K562 (cell line): ENCODE data around the gene CCDC68. TPM values are rescaled to one million over a fixed set of nuclear protein-coding genes. Genes with fewer than 3 reads are reported as not detected.

Source experiments
- ATAC-seq: fragments of 200-7000 bp; cut with Tn5 transposase; 3 replicates; pipeline ENCODE4 v1.9.1; 2020; ENCODE audit warnings: moderate library complexity
- BruUV-seq: library from RNA; stranded (reverse); fragments of 400-500 nt; replicated peaks from 2 replicates; lab custom pipeline; 2021; lab: Mats Ljungman, UMichigan
- CTCF ChIA-PET: fragments of 300-600 bp; formaldehyde crosslinking; extraction: SDS; loops from one replicate; lab custom pipeline; 2021; ENCODE audit warnings: low intra/inter-chr PET ratio; lab: Yijun Ruan, JAX
- POLR2A ChIA-PET: fragments of 300-600, 350-650 bp; sonication (Branson Sonifier 250); formaldehyde crosslinking; extraction: SDS; loops from one replicate; lab custom pipeline; 2021; ENCODE audit warnings: antibody characterized with exemption, inconsistent platforms; lab: Yijun Ruan, JAX
- DNase-seq, 4 experiments: peaks; one replicate each; pipeline versions ENCODE4 v3.0.0 to v3.0.0-alpha.2; 2011 to 2018; ENCODE audit warnings: low spot score in 3 of 4, mixed read lengths in 3 of 4; ENCODE audit errors: extremely low read depth in 1 of 4
- FAIRE-seq: peaks from 2 replicates; lab custom pipeline; 2011; peaks lifted over from hg19 to GRCh38; lab: Jason Lieb, UNC
- H2AFZ ChIP-seq: 2 replicates; pipeline ENCODE4 v1.6.0; 2011; ENCODE audit warnings: low read depth, low read length, control low read depth, inconsistent platforms
- H3K27ac ChIP-seq: fragments of 200-600 bp; 3 replicates; pipeline ENCODE4 v1.8.0; 2011; ENCODE audit warnings: low read depth, mild to moderate bottlenecking, control low read depth, inconsistent platforms, low read length, moderate library complexity, mixed read lengths; ENCODE audit errors: extremely low read depth
- H3K27me3 ChIP-seq, 2 experiments: fragments of 300-600 bp in 1 of 2; 2 replicates in 1 of 2; 3 replicates in 1 of 2; pipeline versions ENCODE4 v1.6.0 to v1.8.0; 2011; ENCODE audit warnings: inconsistent platforms in 2 of 2, low read length in 2 of 2, mild to moderate bottlenecking in 1 of 2, mixed read lengths in 1 of 2, moderate library complexity in 1 of 2; ENCODE audit not compliant: control insufficient read depth in 2 of 2, insufficient read depth in 2 of 2
- H3K36me3 ChIP-seq: fragments of 300-600 bp; 3 replicates; pipeline ENCODE4 v1.8.0; 2011; ENCODE audit warnings: mild to moderate bottlenecking, low read length, inconsistent platforms; ENCODE audit not compliant: control insufficient read depth, insufficient read depth
- H3K4me1 ChIP-seq, 2 experiments: fragments of 200-600 bp in 1 of 2; replicated peaks in 1 of 2; 2 replicates in 1 of 2; 3 replicates in 1 of 2; pipeline versions ENCODE4 v1.5.1 to v1.8.0; 2011; ENCODE audit warnings: inconsistent platforms in 2 of 2, low read length in 2 of 2, mild to moderate bottlenecking in 1 of 2, mixed read lengths in 1 of 2, moderate library complexity in 1 of 2; ENCODE audit not compliant: control insufficient read depth in 2 of 2, insufficient read depth in 2 of 2
- H3K4me2 ChIP-seq: 2 replicates; pipeline ENCODE4 v1.6.1; 2011; ENCODE audit warnings: low read length, control low read depth, inconsistent platforms, mixed read lengths; ENCODE audit not compliant: insufficient read depth
- H3K4me3 ChIP-seq: fragments of 200-600 bp; sonication (generic), shearing (Covaris generic); 2 replicates; pipeline ENCODE4 v1.5.1; 2016; ENCODE audit warnings: control low read depth, inconsistent platforms
- H3K79me2 ChIP-seq: fragments of 200-600 bp; 3 replicates; pipeline ENCODE4 v1.8.0; 2011; ENCODE audit warnings: low read length, inconsistent platforms; ENCODE audit not compliant: control insufficient read depth, insufficient read depth
- H3K9ac ChIP-seq, 2 experiments: 2 replicates each; pipeline versions ENCODE4 v1.6.0 to v1.6.1; 2011; ENCODE audit warnings: low read depth in 2 of 2, low read length in 2 of 2, control low read depth in 1 of 2, inconsistent platforms in 1 of 2, mild to moderate bottlenecking in 1 of 2, mixed read lengths in 1 of 2; ENCODE audit not compliant: insufficient read depth in 1 of 2
- H3K9me1 ChIP-seq: one replicate; pipeline ENCODE4 v1.6.0; 2011; ENCODE audit warnings: inconsistent platforms, mild to moderate bottlenecking, low read length, moderate library complexity; ENCODE audit not compliant: control insufficient read depth, insufficient read depth
- H3K9me3 ChIP-seq: replicated peaks from 2 replicates; pipeline ENCODE4 v1.5.1; 2011; ENCODE audit warnings: low read depth, low read length, inconsistent platforms; ENCODE audit not compliant: control insufficient read depth, insufficient read depth
- H4K20me1 ChIP-seq: replicated peaks from 2 replicates; pipeline ENCODE4 v1.6.1; 2011; ENCODE audit warnings: low read length, inconsistent platforms, mixed read lengths; ENCODE audit not compliant: control insufficient read depth, insufficient read depth
- CBFA2T2 ChIP-seq: fragments of 450-650 bp; conservative IDR thresholded peaks from 2 replicates; pipeline ENCODE4 v1.6.1; 2017; ENCODE audit warnings: mild to moderate bottlenecking
- CCNT2 ChIP-seq: IDR thresholded peaks from 2 replicates; pipeline ENCODE4 v1.6.1; 2011; ENCODE audit warnings: borderline replicate concordance, low read depth, mild to moderate bottlenecking, moderate library complexity, mixed read lengths, low read length; ENCODE audit not compliant: insufficient read length; ENCODE audit errors: extremely low read depth
- CEBPG ChIP-seq, 3 experiments: fragments of 200-800 bp in 1 of 3; sonication (Bioruptor generic) in 1 of 3; sonication (generic) in 1 of 3; formaldehyde crosslinking in 1 of 3; IDR thresholded peaks in 2 of 3; conservative IDR thresholded peaks in 1 of 3; 2 replicates each; pipeline versions ENCODE4 v1.6.1 to v1.8.0; 2016 to 2022; ENCODE audit warnings: missing compliant biosample characterization in 2 of 3, missing genetic modification characterization in 2 of 3, mild to moderate bottlenecking in 1 of 3, missing genetic modification reagents in 1 of 3
- ELF4 ChIP-seq: fragments of 450-650 bp; formaldehyde crosslinking; IDR thresholded peaks from 2 replicates; pipeline ENCODE4 v1.4.0; 2022; ENCODE audit warnings: missing genetic modification characterization
- GATA2 ChIP-seq: sonication (generic); formaldehyde crosslinking; IDR thresholded peaks from 2 replicates; pipeline ENCODE4 v1.4.0; 2020; ENCODE audit warnings: mild to moderate bottlenecking, missing genetic modification reagents
- HCFC1 ChIP-seq: IDR thresholded peaks from 2 replicates; pipeline ENCODE4 v1.6.1; 2012; ENCODE audit warnings: low read depth, low read length, improper control_type of control experiment
- HDAC3 ChIP-seq: fragments of 450-650 bp; IDR thresholded peaks from 2 replicates; pipeline ENCODE4 v1.6.1; 2018; ENCODE audit warnings: borderline replicate concordance, mild to moderate bottlenecking, moderate library complexity; ENCODE audit not compliant: partially characterized antibody
- MCM5 ChIP-seq: fragments of 450-650 bp; IDR thresholded peaks from 2 replicates; pipeline ENCODE4 v1.6.1; 2016; ENCODE audit warnings: low read depth
- MTA1 ChIP-seq: fragments of 450-650 bp; IDR thresholded peaks from 2 replicates; pipeline ENCODE4 v1.6.1; 2017; ENCODE audit warnings: borderline replicate concordance
- MTA2 ChIP-seq: fragments of 450-650 bp; IDR thresholded peaks from 2 replicates; pipeline ENCODE4 v1.6.1; 2016; ENCODE audit warnings: low read depth
- NR2F6 ChIP-seq: fragments of 450-650 bp; formaldehyde crosslinking; IDR thresholded peaks from 2 replicates; pipeline ENCODE4 v1.4.0; 2020; ENCODE audit warnings: mild to moderate bottlenecking
- RBM22 ChIP-seq: fragments of 200-400 bp; formaldehyde crosslinking; IDR thresholded peaks from 2 replicates; pipeline ENCODE4 v1.6.1; 2018; ENCODE audit warnings: low read length, low read depth; ENCODE audit not compliant: poor library complexity, severe bottlenecking
- RFX1 ChIP-seq: fragments of 450-650 bp; IDR thresholded peaks from 2 replicates; pipeline ENCODE4 v1.6.1; 2016; ENCODE audit warnings: mild to moderate bottlenecking, moderate library complexity
- SMARCC2 ChIP-seq: fragments of 450-650 bp; IDR thresholded peaks from 2 replicates; pipeline ENCODE4 v1.6.1; 2017; ENCODE audit warnings: antibody characterized with exemption, moderate library complexity, mild to moderate bottlenecking, low read depth
- SMC3 ChIP-seq: conservative IDR thresholded peaks from 2 replicates; pipeline ENCODE4 v1.6.1; 2011; ENCODE audit warnings: low read depth, low read length, improper control_type of control experiment; ENCODE audit not compliant: insufficient read depth
- TSC22D4 ChIP-seq: fragments of 450-650 bp; IDR thresholded peaks from 2 replicates; pipeline ENCODE4 v1.6.1; 2016; ENCODE audit warnings: missing genetic modification characterization, missing biosample characterization, control low read depth
- U2AF1 ChIP-seq: fragments of 200-400 bp; formaldehyde crosslinking; optimal IDR thresholded peaks from 2 replicates; pipeline ENCODE3; 2017; ENCODE audit warnings: mild to moderate bottlenecking, low read depth, low read length, moderate library complexity
- ZEB2 ChIP-seq: fragments of 450-650 bp; IDR thresholded peaks from 2 replicates; pipeline ENCODE4 v1.6.1; 2016
- ZNF583 ChIP-seq: fragments of 250-450 bp; sonication (Bioruptor Pico); IDR thresholded peaks from 2 replicates; pipeline ENCODE4 v1.4.0; 2020
- ZNF707 ChIP-seq: fragments of 250-450 bp; sonication (Bioruptor Pico); conservative IDR thresholded peaks from 2 replicates; pipeline ENCODE4 v1.8.0; 2022; ENCODE audit warnings: inconsistent platforms, mild to moderate bottlenecking, moderate library complexity
- ZNF79 ChIP-seq: fragments of 250-450 bp; sonication (Bioruptor Pico); IDR thresholded peaks from 2 replicates; pipeline ENCODE4 v1.4.0; 2020; ENCODE audit warnings: low read depth, mild to moderate bottlenecking, moderate library complexity
- WGBS: fragments of 100-300 bp; shearing (Covaris generic); methylation state at CpG from one replicate; pipeline ENCODE4 v1.1.6; 2016; ENCODE audit warnings: low coverage, mixed read lengths; ENCODE audit not compliant: insufficient coverage; ENCODE audit errors: missing lambda C conversion rate; 5-methylcytosine and 5-hydroxymethylcytosine counted together
- in situ Hi-C: fragments of 300-500 bp; cut with MboI; formaldehyde crosslinking; loops from 4 replicates; pipeline ENCODE4 v1.15.0; 2018; ENCODE audit warnings: inconsistent platforms, mixed read lengths
- intact Hi-C: fragments of 100-400 bp; cut with micrococcal nuclease; formaldehyde crosslinking; loops from 2 replicates; pipeline ENCODE4 v1.14.2; 2022
- polyA plus RNA-seq, 8 experiments: library from polyadenylated mRNA; depleted of rRNA in 4 of 8; stranded (reverse) in 5 of 8; unstranded in 3 of 8; fragments of >200 nt; fragmentation: Nextera tagmentation in 2 of 8; fragmentation: Illumina TruSeq in 1 of 8; extraction: Ambion mirVana in 2 of 8; extraction: Trizol in 1 of 8; gene quantifications; 2 replicates each; pipeline versions ENCODE4 v1.2.1 to v1.2.3, GENCODE V29; 2011 to 2014; ENCODE audit warnings: inconsistent platforms in 1 of 8, missing spikeins in 1 of 8
- total RNA-seq, 7 experiments: library from RNA; depleted of rRNA in 6 of 7; stranded (reverse); fragments of >200 nt in 6 of 7; fragmentation: Illumina TruSeq in 2 of 7; extraction: Trizol in 2 of 7; gene quantifications; 2 replicates each; pipeline versions ENCODE4 v1.2.1 to v1.2.3, GENCODE V29; 2011 to 2021; ENCODE audit warnings: low replicate concordance in 1 of 7
- TF ChIP-seq, protein P1 (sequence below): sonication (generic); formaldehyde crosslinking; IDR thresholded peaks from 2 replicates; pipeline ENCODE4 v1.8.0; 2022; ENCODE audit warnings: mild to moderate bottlenecking, missing genetic modification reagents
- TF ChIP-seq, protein P2 (sequence below): sonication (generic); formaldehyde crosslinking; IDR thresholded peaks from 2 replicates; pipeline ENCODE4 v1.9.0; 2022; ENCODE audit warnings: mild to moderate bottlenecking, missing genetic modification reagents
- TF ChIP-seq, protein P3 (sequence below), 3 experiments: fragments of 200-800 bp in 1 of 3; sonication (Bioruptor generic) in 1 of 3; sonication (generic) in 1 of 3; formaldehyde crosslinking in 1 of 3; IDR thresholded peaks; 2 replicates each; pipeline versions ENCODE4 v1.6.1 to v1.8.0; 2016 to 2022; ENCODE audit warnings: mild to moderate bottlenecking in 2 of 3, missing compliant biosample characterization in 2 of 3, missing genetic modification characterization in 2 of 3, missing genetic modification reagents in 1 of 3

Gene CCDC68
- total and polyA plus RNA-seq, 9 of the 15 experiments (the other 6 are each of a cell fraction or from before 2014, with no cell fraction given) = 0.28 to 4.5 (median 1.4) TPM

DNA sequence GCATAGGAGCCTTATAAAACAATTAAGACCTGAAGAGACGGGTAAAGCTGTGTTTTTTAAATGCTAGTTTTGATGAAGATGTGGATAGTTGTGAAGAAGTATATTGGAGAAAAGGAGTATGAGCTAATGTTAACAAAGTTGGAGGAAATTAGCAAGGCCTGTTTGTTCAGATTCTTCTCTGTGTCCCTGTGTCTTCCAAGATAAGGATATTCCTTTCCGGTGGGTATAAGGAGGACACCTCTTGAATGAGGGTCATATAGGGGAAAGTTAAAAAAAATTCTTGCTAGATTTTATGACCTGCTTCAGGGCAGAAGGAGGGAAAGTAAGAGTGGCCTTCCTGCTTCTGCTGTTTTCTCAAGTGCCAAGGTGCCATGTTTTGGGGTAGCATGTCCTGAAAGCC, 59.0 kb downstream of the CCDC68 start:
- WGBS = 0% methylated on average over 2 of the region's 2 CpGs
- H3K79me2 ChIP-seq = no peaks in the 10 kb centered on the region
- no peaks in the 10 kb centered on the region for H3K9me1 ChIP-seq
- no TSS peak for BruUV-seq
- ChIA-PET POLR2A (no interaction called here), CTCF (no interaction called here)
- no peak overlapping the region for H3K9ac ChIP-seq
- no peak overlapping the region; the same call in 2 of the 3 replicates for H3K27ac ChIP-seq
- H3K36me3 ChIP-seq = no peaks in the 10 kb centered on the region
- no peaks in the 10 kb centered on the region for H3K27me3 ChIP-seq
- H3K4me1 ChIP-seq = no peaks in the 10 kb centered on the region
- intact Hi-C loops (no loop called here), in situ Hi-C loops (no loop called here)
- DNase-seq = peak in 2 of 4 experiments; percentile 7 to 42
- no peak overlapping the region for H3K4me2 ChIP-seq
- no peak overlapping the region for H2AFZ ChIP-seq
- no peak; the same call in 2 of the 3 replicates for ATAC-seq
- H3K9me3 ChIP-seq = no peaks in the 10 kb centered on the region
- FAIRE-seq = no peak
- H4K20me1 ChIP-seq = no peaks in the 10 kb centered on the region
- H3K4me3 ChIP-seq = no peak overlapping the region
- TF ChIP-seq, protein P1, sequence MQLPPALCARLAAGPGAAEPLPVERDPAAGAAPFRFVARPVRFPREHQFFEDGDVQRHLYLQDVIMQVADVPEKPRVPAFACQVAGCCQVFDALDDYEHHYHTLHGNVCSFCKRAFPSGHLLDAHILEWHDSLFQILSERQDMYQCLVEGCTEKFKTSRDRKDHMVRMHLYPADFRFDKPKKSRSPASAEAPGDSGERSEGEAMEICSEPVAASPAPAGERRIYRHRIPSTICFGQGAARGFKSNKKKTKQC = no peak
- TF ChIP-seq MCM5 (no peak), ZNF707 (CRISPR knock-in tag) (no peak), ZNF79 (no peak), MTA1 (no peak), ZEB2 (no peak), ZNF583 (CRISPR knock-in tag) (no peak), HDAC3 (no peak), SMC3 (no peak), CEBPG (CRISPR knock-in tag; IDR thresholded peaks at IDR 0.05) (no peak), CEBPG (tag; conservative IDR thresholded peaks at IDR 0.05 in 1 of 2, IDR thresholded peaks at IDR 0.05 in 1 of 2) (no peak), TSC22D4 (tag) (no peak), NR2F6 (CRISPR knock-in tag) (no peak), ELF4 (no peak), CBFA2T2 (peak; percentile 53), RBM22 (no peak), U2AF1 (no peak), CCNT2 (no peak), HCFC1 (no peak), RFX1 (no peak), SMARCC2 (0 out of 2 replicates have a peak, but pooled peaks have one; percentile 32), MTA2 (no peak), GATA2 (CRISPR knock-in tag) (no peak)
- TF ChIP-seq, protein P2, sequence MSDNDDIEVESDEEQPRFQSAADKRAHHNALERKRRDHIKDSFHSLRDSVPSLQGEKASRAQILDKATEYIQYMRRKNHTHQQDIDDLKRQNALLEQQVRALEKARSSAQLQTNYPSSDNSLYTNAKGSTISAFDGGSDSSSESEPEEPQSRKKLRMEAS (CRISPR knock-in tag) = no peak
- TF ChIP-seq, protein P3, sequence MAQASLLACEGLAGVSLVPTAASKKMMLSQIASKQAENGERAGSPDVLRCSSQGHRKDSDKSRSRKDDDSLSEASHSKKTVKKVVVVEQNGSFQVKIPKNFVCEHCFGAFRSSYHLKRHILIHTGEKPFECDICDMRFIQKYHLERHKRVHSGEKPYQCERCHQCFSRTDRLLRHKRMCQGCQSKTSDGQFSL (CRISPR knock-in tag; IDR thresholded peaks at IDR 0.05) = no peak
- TF ChIP-seq, protein P3 (tag; IDR thresholded peaks at IDR 0.05) = no peak
